HG03039 (cell line): ENCODE measurements around the gene UQCRQ.
"Not testable (repeated sequence)": the region's sequence is repeated elsewhere in the genome, so short reads cannot be mapped to it uniquely, and the experiment has no call there.

Experiments used
- ATAC-seq: cut with Tn5 transposase; IDR thresholded peaks from one replicate; pipeline ENCODE4 v1.9.1; 2021; ENCODE audit warnings: mild to moderate bottlenecking, moderate library complexity; ENCODE audit not compliant: unreplicated experiment

The UQCRQ gene

GRCh38 chr5:132832612-132833011 lies 33.8 kb upstream of the UQCRQ start:
- ATAC-seq: no peak

- ATAC-seq: no peak
These were observed 32.4 kb upstream of the UQCRQ start for GRCh38 chr5:132834057-132834456.

GRCh38 chr5:132836852-132837251 lies 29.6 kb upstream of the UQCRQ start:
- no peak for ATAC-seq

- no peak for ATAC-seq
These were observed 28.6 kb upstream of the UQCRQ start for GRCh38 chr5:132837868-132838267.

GRCh38 chr5:132838516-132839282 lies 27.7 kb upstream of the UQCRQ start:
- no peak for ATAC-seq

- no peak for ATAC-seq
These were observed 26.8 kb upstream of the UQCRQ start for GRCh38 chr5:132839426-132840301.

- ATAC-seq: no peak
These were observed 26.1 kb upstream of the UQCRQ start for GRCh38 chr5:132840313-132840712.

- ATAC-seq: no peak
These were observed 25.5 kb upstream of the UQCRQ start for GRCh38 chr5:132840896-132841295.

- no peak for ATAC-seq
These were observed 25.1 kb upstream of the UQCRQ start for GRCh38 chr5:132841305-132841704.

GRCh38 chr5:132848270-132848669 lies 18.2 kb upstream of the UQCRQ start:
- no peak for ATAC-seq

- no peak for ATAC-seq
These were observed 17.1 kb upstream of the UQCRQ start for GRCh38 chr5:132849347-132849746.

- no peak for ATAC-seq
These were observed 16.4 kb upstream of the UQCRQ start for GRCh38 chr5:132850066-132850465.

- no peak for ATAC-seq
These were observed 13.1 kb upstream of the UQCRQ start for GRCh38 chr5:132853323-132853722.

GRCh38 chr5:132853790-132854189 lies 12.7 kb upstream of the UQCRQ start:
- no peak for ATAC-seq

- no peak for ATAC-seq
These were observed 12.1 kb upstream of the UQCRQ start for GRCh38 chr5:132854301-132854700.

GRCh38 chr5:132854992-132855391 lies 11.4 kb upstream of the UQCRQ start:
- not testable (repeated sequence) for ATAC-seq

- no peak for ATAC-seq
These were observed 10.4 kb upstream of the UQCRQ start for GRCh38 chr5:132856011-132856410.

GRCh38 chr5:132859889-132860437 lies 6.5 kb upstream of the UQCRQ start:
- no peak for ATAC-seq

GRCh38 chr5:132860742-132861141 lies 5.7 kb upstream of the UQCRQ start:
- no peak for ATAC-seq

GRCh38 chr5:132865668-132866341 lies 637 bp upstream of the UQCRQ start:
- no peak for ATAC-seq

- ATAC-seq: peak; percentile 15
These were observed 607 bp downstream of the UQCRQ start for GRCh38 chr5:132867046-132867451.
